T-helper 2 cell treated with Interferon-gamma antibody and Interleukin-4, amounts not matched to agents 100 ng/mL and 5 ng/mL, for 36 hours (primary cell): ENCODE measurements around the gene CYB5RL. TPM values are rescaled to one million over a fixed set of nuclear protein-coding genes. Genes with fewer than 3 reads are reported as not detected.
"Not testable (repeated sequence)": the region's sequence is repeated elsewhere in the genome, so short reads cannot be mapped to it uniquely, and the experiment has no call there.

Experiments
- intact Hi-C: fragments of 100-400 bp; cut with micrococcal nuclease; formaldehyde crosslinking; loops from one replicate; pipeline ENCODE4 v1.15.1; 2023
- total RNA-seq: library from RNA; stranded (reverse); gene quantifications from 2 replicates; pipeline ENCODE4 v1.2.3, GENCODE V29; 2022

The CYB5RL gene, protein sequence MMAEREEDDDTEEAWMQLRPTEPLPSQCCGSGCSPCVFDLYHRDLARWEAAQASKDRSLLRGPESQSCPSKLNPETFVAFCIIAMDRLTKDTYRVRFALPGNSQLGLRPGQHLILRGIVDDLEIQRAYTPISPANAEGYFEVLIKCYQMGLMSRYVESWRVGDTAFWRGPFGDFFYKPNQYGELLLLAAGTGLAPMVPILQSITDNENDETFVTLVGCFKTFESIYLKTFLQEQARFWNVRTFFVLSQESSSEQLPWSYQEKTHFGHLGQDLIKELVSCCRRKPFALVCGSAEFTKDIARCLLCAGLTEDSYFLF
- 11.1 and 12.5 TPM in 2 replicates for total RNA-seq

DNA sequence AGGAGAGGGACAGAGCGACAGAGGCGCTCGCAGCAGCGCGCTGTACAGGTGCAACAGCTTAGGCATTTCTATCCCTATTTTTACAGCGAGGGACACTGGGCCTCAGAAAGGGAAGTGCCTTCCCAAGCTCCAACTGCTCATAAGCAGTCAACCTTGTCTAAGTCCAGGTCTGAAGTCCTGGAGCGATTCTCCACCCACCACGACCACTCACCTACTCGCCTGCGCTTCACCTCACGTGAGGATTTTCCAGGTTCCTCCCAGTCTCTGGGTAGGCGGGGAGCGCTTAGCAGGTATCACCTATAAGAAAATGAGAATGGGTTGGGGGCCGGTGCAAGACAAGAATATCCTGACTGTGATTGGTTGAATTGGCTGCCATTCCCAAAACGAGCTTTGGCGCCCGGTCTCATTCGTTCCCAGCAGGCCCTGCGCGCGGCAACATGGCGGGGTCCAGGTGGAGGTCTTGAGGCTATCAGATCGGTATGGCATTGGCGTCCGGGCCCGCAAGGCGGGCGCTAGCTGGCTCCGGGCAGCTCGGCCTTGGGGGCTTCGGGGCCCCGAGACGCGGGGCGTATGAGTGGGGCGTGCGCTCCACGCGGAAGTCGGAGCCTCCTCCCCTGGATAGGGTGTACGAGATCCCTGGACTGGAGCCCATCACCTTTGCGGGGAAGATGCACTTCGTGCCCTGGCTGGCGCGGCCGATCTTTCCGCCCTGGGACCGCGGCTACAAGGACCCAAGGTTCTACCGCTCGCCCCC lies at the start of gene CYB5RL, which contains the start of gene MRPL37:
Gene CYB5RL, minus strand, starts transcription at position 266 of the 754 bp plus-strand sequence. CDS start 4,414 bp downstream, outside the sequence.
Gene MRPL37, plus strand, starts transcription at position 403 of the 754 bp plus-strand sequence. Its CDS starts 77 bp downstream, at position 480.
- intact Hi-C loops, result loop anchor here (1.0 to 2.0 kb wide), 4 partner anchors 87 to 564 kb away; partner anchors contain the start of gene PARS2

DNA sequence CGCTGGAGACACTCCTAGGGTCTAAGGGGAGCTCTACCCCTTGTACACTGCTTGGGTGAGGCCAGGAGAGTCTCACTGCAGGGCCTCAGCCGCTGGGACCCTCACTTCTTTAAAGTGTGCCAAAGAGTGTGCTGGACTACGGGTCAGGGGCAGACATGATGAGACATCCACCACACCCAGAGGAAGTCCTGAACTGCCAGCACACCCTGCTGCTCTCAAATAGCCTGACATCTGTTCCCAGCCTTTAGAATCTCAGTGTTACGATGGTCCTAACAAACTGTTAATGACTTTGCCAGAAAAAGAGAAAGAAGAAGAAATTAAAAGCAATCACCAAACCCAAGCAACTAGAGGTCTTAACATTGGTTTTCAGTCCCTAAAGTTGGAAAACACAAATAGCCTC lies 49.1 kb upstream of the CYB5RL start:
- intact Hi-C loops, result no loop called here

DNA sequence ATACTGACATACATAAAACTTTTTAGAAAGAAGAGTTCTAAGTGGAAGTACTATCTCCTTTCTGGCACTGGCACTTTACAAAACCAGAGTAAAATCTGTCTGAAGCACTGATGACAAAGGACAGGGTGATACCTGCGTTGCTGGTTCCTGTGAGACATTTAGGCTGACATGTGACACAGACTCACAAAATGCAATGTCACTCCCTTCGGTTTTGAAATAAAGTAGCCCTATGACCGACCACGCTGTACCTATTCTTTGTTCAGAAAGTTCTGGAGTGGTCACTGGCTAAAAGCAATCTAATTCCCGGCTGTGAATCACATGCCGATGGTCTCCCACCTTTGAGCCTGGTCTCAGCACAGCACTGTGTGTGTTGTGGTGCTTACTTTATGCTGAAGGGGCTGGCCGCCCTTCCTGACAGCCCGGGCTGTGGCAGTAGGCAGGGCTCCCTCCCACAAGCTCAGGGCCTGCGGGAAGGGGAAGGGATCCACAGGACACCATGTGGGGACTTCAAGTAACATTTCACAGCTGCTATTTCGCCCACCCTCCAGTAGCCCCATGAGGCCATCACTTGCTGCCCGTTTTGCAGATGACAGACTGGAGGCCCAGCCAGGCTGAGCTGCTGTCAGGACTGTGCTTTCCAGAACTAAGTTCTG lies 48.2 kb upstream of the CYB5RL start:
- intact Hi-C loops, result no loop called here

GRCh38 chr1:54246116-54246721 lies 46.4 kb upstream of the CYB5RL start:
- intact Hi-C loops, result no loop called here

- intact Hi-C loops, result no loop called here
These were observed 45.7 kb upstream of the CYB5RL start for GRCh38 chr1:54245501-54245900.

GRCh38 chr1:54244655-54245054 lies 44.8 kb upstream of the CYB5RL start:
- intact Hi-C loops, result no loop called here

DNA sequence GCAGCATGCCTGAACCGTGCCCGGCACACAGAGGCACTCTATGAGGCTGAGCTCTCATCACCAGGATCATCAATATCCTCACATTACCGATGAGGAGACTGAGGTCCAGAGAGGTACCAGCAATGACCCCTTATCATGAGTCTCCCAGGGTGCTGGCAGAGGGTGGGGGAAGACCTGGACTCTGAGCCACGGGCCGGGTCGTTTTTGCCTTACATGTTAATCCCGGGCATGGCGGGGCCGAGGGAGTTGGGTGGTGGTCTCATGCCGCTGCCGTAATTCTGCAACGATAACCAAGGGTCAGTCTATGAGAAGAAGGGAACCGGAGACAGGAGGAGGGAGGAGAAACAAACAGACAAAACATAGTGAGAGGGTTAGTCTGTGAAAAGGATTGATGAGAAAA lies 43.2 kb upstream of the CYB5RL start:
- intact Hi-C loops, result no loop called here

DNA sequence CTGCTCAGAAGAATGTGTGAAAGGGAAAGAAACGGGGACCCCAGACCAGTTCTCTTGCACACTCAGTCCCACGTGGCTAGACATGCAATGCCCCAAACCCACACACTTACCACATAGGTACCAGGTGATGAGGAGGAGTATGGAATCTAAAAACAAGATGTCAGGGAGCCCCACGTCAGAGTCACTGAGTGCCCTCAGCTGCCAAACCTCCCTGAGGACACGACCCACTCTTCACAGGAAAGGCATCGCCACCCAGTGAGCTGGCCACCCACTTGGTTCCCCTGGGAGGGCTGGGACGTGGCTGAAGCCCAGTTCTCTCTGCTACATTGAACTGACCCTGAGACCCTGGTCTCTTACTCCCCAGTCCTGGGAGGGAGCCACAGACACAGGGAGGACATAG lies 41.5 kb upstream of the CYB5RL start:
- intact Hi-C loops, result no loop called here

- intact Hi-C loops, result no loop called here
These were observed 41.0 kb upstream of the CYB5RL start for GRCh38 chr1:54240741-54241335.

DNA sequence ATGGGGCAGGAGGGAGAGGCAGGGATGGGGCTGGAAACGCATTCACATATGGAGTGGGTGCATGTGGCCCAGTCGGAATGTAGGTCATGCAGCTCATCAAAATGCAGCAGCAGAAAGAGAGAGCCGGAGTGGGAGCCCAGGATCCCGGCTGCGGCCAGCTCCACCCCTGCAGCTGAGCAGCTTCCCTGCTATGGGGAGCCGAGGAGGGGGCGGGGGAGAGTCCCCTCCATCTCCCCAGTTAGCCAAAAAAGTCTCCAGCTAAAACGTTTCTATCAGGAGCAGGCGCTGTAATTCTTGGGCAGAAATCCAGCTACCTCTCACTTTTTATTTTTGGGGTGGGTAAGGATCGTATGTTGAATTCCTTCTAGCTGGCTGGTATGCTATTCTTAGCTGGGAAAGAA lies 39.8 kb upstream of the CYB5RL start:
- intact Hi-C loops, result no loop called here

- intact Hi-C loops, result no loop called here
These were observed 39.2 kb upstream of the CYB5RL start for GRCh38 chr1:54239035-54239383.

DNA sequence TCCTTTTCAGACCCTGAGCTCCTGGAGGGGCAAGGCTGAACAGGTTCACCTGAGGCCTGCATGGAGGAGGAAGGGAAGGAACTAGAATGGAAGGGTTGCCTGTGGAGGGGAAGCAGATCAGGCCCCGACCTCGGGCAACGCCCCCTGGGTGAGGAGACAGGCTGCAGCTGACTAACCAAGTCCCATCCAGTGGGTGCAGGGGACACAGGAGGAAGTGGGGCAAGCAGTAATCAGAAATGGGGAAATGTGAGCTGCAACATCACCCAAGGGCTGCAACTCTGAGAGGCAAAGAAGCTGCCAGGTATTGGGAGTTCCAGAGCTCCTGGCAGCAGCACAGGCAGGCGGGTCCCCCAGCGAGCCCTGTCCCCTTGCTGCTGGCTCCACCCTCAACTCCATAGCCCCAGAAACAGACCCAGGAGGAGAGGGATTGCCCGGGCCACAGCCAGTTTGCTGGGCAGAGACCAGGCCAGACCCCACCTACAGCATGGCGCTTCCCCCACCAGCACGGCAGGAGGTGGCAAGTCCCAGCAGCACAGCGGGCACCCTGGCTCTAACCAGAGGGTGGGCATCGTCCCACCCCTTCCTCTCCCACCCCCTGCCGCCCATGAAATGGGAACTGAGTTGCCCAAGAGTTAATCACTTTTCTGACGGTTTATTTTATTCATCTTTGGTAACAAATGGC lies 38.7 kb upstream of the CYB5RL start:
- intact Hi-C loops, result no loop called here

DNA sequence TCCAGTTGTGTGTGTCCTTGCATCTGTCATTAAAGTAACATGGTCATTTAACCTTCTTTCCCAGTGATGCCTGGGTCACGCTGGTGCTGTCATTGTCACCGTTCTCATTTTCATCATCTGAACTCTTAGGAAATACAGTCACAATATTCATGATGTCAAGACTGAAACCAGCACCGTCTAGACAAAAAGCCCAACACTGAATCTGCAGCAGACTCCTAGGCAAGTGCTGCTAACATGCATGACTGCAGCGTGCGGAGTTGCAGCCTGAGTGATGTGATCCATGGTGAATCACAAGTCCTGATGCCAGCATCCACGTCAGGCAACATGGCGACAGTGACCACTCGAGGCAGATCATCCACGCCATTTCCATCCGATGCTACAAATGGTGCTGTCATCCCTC lies 37.8 kb upstream of the CYB5RL start:
- intact Hi-C loops, result no loop called here

DNA sequence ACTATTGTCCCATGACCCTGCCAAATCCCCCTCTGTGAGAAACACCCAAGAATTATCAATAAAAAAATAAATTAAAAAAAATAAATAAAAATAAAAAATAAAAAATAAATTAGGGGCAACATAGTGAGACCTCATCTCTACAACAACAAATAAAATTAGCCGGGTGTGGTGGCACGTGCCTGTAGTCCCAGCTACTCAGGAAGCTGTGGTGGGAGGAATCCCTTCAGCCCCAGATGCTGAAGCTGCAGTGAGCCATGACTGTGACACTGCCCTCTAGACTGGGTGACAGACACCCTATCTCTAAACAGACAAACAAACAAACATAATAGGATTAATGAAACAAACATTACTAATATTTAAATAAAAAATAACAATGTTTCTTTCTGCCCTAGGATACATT lies 34.5 kb upstream of the CYB5RL start:
- intact Hi-C loops, result no loop called here

- intact Hi-C loops, result not testable (repeated sequence)
These were observed 33.4 kb upstream of the CYB5RL start for GRCh38 chr1:54233196-54233595.

DNA sequence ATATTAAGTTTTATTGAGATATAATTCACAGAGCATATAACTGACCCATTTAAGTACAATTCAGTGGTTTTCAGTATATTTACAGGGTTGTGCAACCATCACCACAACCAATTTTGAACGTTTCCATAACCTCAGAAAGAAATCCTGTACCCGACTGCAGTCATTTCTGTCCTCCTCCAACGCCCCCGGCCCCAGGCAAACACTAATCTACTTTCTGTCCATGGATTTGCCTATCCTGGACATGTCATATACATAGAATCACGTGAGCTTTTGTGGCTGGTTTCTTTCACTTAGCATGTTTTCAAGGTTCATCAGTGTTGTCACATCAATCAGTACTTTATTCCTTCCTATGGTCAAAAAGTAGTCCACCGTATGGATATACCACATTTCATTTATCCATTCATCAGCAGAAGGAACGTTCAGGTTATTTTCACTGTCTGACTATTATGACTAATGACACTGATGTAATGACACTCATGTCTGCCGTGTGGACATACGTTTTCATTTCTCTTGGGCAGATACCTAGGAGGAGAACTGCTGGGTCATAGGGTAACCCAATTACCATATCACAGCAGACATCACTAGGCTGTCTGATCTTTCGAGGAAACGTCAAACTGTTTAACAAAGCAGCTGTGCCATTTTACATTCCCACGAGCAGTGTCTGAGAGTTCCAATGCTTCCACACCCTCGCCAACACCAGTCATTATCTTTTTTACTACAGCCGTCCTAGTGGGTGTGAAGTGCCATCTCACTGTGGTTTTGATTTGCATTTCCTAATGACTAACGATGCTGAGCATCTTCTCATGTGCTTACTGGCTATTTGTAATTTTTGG lies 30.9 kb upstream of the CYB5RL start:
- intact Hi-C loops, result no loop called here

- intact Hi-C loops, result no loop called here
These were observed 29.6 kb upstream of the CYB5RL start for GRCh38 chr1:54229281-54229891.

DNA sequence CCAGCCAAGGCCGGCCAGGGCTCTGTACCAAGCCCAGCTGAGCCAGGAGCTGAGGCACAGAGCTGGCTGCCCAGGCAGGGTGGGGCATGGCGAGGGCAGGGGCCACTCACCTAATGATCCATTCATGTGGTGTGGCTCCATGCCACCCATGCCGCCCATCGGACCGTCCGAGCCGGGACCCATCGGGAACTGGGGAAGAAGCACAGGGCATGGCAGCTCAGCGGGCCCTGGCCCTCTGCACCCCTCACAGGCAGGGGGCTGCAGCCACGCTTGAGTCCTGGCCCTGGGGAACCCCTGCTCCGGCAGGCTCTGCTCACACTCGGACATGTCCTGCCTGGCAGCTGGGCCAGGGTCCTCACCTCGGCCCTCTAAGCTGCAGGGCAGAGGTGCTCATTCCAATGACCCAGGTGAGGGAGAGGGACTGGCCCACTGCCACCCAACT lies 28.8 kb upstream of the CYB5RL start:
- intact Hi-C loops, result no loop called here

DNA sequence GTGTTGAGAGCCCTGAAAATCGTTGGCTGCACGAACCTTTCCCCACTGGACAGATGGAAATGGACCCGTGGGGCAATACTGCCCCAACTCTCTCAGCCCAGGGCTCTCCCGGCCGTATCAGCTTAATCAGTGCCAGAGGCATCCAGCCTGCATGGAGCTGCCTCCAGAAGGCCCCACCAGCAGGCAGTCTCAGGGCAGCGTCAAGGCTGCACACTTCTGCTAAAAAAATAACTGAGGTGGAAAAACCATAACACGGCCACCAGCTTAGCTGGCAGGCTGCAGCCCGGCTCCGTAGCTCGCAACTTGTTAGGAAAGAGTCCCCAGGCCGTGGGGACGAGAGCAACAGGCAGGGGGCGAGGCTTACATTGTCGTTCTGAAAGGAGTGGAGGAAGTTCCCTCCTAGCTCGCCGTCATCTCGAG lies 28.1 kb upstream of the CYB5RL start:
- intact Hi-C loops, result no loop called here
